DOHH2 (cell line): ENCODE measurements around the gene ACLY.

Source experiments
- H3F3A ChIP-seq: fragments of 200-600 bp; sonication (generic), shearing (Covaris generic); 2 replicates; pipeline ENCODE4 v1.6.0; 2016; ENCODE audit warnings: antibody characterized with exemption, mild to moderate bottlenecking; ENCODE audit not compliant: control insufficient read depth, insufficient read depth
- H3K27ac ChIP-seq: fragments of 200-600 bp; sonication (generic); 2 replicates; pipeline ENCODE4 v1.5.1; 2014; ENCODE audit warnings: low read depth, mild to moderate bottlenecking, low read length, moderate library complexity
- H3K27me3 ChIP-seq: fragments of 200-600 bp; sonication (generic); 2 replicates; pipeline ENCODE4 v1.6.1; 2014; ENCODE audit warnings: mild to moderate bottlenecking, low read length, mixed read lengths; ENCODE audit not compliant: control insufficient read depth
- H3K36me3 ChIP-seq: fragments of 200-600 bp; sonication (generic); 2 replicates; pipeline ENCODE4 v1.6.1; 2014; ENCODE audit warnings: mild to moderate bottlenecking, low read length, moderate library complexity, mixed read lengths; ENCODE audit not compliant: control insufficient read depth
- H3K4me1 ChIP-seq: fragments of 200-600 bp; sonication (generic); 2 replicates; pipeline ENCODE4 v1.6.1; 2014; ENCODE audit warnings: mild to moderate bottlenecking, low read length, mixed read lengths; ENCODE audit not compliant: control insufficient read depth
- H3K4me2 ChIP-seq: fragments of 200-600 bp; sonication (generic); 2 replicates; pipeline ENCODE4 v1.6.0; 2014; ENCODE audit warnings: mild to moderate bottlenecking, low read length, moderate library complexity
- H3K4me3 ChIP-seq: fragments of 200-600 bp; sonication (generic); 2 replicates; pipeline ENCODE4 v1.5.1; 2014; ENCODE audit warnings: mild to moderate bottlenecking, low read length, mixed read lengths
- H3K79me2 ChIP-seq: fragments of 200-600 bp; sonication (generic); 2 replicates; pipeline ENCODE4 v1.6.1; 2014; ENCODE audit warnings: mild to moderate bottlenecking, low read length, mixed read lengths; ENCODE audit not compliant: control insufficient read depth
- H3K9me2 ChIP-seq: fragments of 200-600 bp; sonication (generic); replicated peaks from 2 replicates; pipeline ENCODE4 v1.6.1; 2014; ENCODE audit warnings: mild to moderate bottlenecking, low read length, mixed read lengths; ENCODE audit not compliant: control insufficient read depth
- H3K9me3 ChIP-seq: fragments of 200-600 bp; sonication (generic); 2 replicates; pipeline ENCODE4 v1.6.1; 2014; ENCODE audit warnings: antibody characterized with exemption, low read length, mixed read lengths; ENCODE audit not compliant: control insufficient read depth, insufficient read depth
- H4K20me1 ChIP-seq: fragments of 200-600 bp; sonication (generic); 2 replicates; pipeline ENCODE4 v1.6.0; 2014; ENCODE audit warnings: low read depth, mild to moderate bottlenecking, antibody characterized with exemption, low read length, moderate library complexity; ENCODE audit not compliant: control insufficient read depth, insufficient read depth
- CTCF ChIP-seq: fragments of 200-600 bp; sonication (generic); IDR thresholded peaks from one replicate; pipeline ENCODE4 v1.5.1; 2014; ENCODE audit warnings: antibody characterized with exemption, mild to moderate bottlenecking, low read depth, low read length; ENCODE audit not compliant: poor library complexity, severe bottlenecking
- EZH2phosphoT487 ChIP-seq: fragments of 200-600 bp; sonication (generic); IDR thresholded peaks from 2 replicates; pipeline ENCODE4 v1.6.1; 2017; ENCODE audit warnings: borderline replicate concordance, mild to moderate bottlenecking, antibody characterized with exemption, low read length, moderate library complexity, mixed read lengths

ACLY gene

DNA sequence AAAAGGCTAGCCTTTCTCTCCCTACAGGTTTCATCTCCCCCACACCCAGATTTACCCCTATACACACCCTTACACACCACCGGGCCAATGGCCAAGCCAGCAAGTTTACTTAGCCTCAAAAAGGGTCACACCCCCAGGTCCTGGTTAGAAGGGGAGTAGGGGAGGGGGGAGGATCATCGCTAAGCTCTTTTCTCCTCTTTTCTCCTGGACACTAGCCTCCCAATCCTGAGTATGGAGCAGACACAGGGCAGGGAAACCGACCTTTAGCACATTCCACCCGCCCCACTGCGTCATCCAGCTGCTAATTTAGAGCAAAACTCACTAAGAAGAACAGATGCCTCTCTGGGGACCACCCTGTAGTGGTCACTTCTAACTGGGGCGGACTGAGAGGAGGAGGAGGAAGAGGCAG lies 4.4 kb downstream of the ACLY start:
- Histone ChIP-seq H3K4me3 (no peak overlapping the region), H3K9me3 (no peaks in the 10 kb centered on the region), H3K4me2 (no peak overlapping the region), H3K79me2 (peaks cover 85% of the 10 kb centered on the region), H3K27me3 (no peaks in the 10 kb centered on the region), H3K27ac (no peak overlapping the region), H3F3A (no peaks in the 10 kb centered on the region), H3K9me2 (no peaks in the 10 kb centered on the region), H3K36me3 (peaks cover 94% of the 10 kb centered on the region), H4K20me1 (peaks cover 40% of the 10 kb centered on the region), H3K4me1 (peaks cover 22% of the 10 kb centered on the region)
- TF ChIP-seq CTCF, result no peak
- TF ChIP-seq EZH2phosphoT487, result no peak

DNA sequence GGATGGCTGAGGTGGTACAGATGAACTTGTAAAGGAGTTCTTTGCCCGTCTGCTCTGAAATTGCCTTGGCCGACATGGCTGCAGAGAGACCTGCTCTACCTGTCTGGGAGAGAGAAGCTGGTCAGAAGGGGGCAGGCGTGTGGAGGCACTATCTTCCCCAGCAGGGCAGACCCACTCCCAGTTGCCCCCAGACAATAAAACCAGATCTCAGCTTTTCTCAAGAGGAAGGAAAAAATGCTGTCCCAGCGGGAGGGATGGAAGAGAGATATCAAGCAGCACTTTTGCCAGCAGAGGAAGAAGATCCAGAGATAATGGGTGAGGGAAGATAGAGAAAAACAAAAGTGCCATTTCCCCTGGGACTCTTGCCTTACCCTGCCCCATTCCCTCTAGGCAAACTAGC lies 5.0 kb downstream of the ACLY start:
- H3K4me3 ChIP-seq, result no peak overlapping the region
- TF ChIP-seq EZH2phosphoT487 (no peak), CTCF (no peak)
- no peaks in the 10 kb centered on the region for H3K9me3 ChIP-seq
- no peak overlapping the region for H3K4me2 ChIP-seq
- no peaks in the 10 kb centered on the region for H3F3A ChIP-seq
- H4K20me1 ChIP-seq, result peaks cover 40% of the 10 kb centered on the region
- peaks cover 99% of the 10 kb centered on the region for H3K36me3 ChIP-seq
- peaks cover 20% of the 10 kb centered on the region for H3K4me1 ChIP-seq
- no peaks in the 10 kb centered on the region for H3K9me2 ChIP-seq
- no peaks in the 10 kb centered on the region for H3K27me3 ChIP-seq
- no peak overlapping the region for H3K27ac ChIP-seq
- peaks cover 83% of the 10 kb centered on the region for H3K79me2 ChIP-seq

DNA sequence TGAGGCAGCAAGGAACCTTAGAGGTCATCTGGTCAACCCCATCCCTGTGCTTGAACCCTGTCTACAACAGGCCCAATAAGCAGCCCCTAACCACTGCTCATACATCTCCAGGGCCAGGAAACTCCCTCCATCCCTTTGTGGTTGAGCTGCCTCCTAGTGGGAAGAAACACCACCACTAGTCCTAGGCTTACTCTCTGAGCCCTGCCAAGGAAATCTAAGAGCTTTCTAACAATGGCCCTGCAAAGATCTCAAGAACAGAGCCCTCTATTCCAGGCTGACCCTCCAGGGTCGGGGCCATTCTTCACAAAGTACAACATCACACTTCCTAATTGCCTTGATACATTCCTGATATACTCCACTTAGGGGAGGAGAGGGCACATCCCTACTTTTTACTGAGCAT lies 5.8 kb downstream of the ACLY start:
- Histone ChIP-seq H3K4me2 (no peak overlapping the region), H4K20me1 (peaks cover 40% of the 10 kb centered on the region)

More for the DNA sequence above, 5.8 kb downstream of the ACLY start:
- no peak overlapping the region for H3K27ac ChIP-seq
- no peaks in the 10 kb centered on the region for H3F3A ChIP-seq
- H3K9me3 ChIP-seq, result no peaks in the 10 kb centered on the region
- peaks cover 100% of the 10 kb centered on the region for H3K36me3 ChIP-seq
- TF ChIP-seq CTCF, result no peak
- TF ChIP-seq EZH2phosphoT487, result no peak
- peaks cover 74% of the 10 kb centered on the region for H3K79me2 ChIP-seq
- no peak overlapping the region for H3K4me3 ChIP-seq
- H3K4me1 ChIP-seq, result peaks cover 20% of the 10 kb centered on the region
- no peaks in the 10 kb centered on the region for H3K9me2 ChIP-seq
- H3K27me3 ChIP-seq, result no peaks in the 10 kb centered on the region
